GM19452 (cell line): Measurements from ENCODE around the gene CFAP43.
"Not testable (repeated sequence)": the region's sequence is repeated elsewhere in the genome, so short reads cannot be mapped to it uniquely, and the experiment has no call there.

Experiments used
- ATAC-seq: cut with Tn5 transposase; IDR thresholded peaks from one replicate; pipeline ENCODE4 v1.9.1; 2021; ENCODE audit not compliant: unreplicated experiment

CFAP43 gene

GRCh38 chr10:104258209-104258608 is 26.0 kb upstream of the CFAP43 start:
- no peak for ATAC-seq

- no peak for ATAC-seq
Measured at GRCh38 chr10:104257235-104257634, 25.1 kb upstream of the CFAP43 start.

- no peak for ATAC-seq
Measured at GRCh38 chr10:104256335-104256961, 24.3 kb upstream of the CFAP43 start.

GRCh38 chr10:104255311-104255981 is 23.3 kb upstream of the CFAP43 start:
- ATAC-seq, result peak; percentile 35

GRCh38 chr10:104254493-104255310 is 22.5 kb upstream of the CFAP43 start, which contains the start of gene GSTO1:
Gene GSTO1, plus strand, starts transcription at chr10:104254892. Its CDS starts 37 bp downstream, at chr10:104254929.
- peak; percentile 84 for ATAC-seq

- no peak for ATAC-seq
Measured at GRCh38 chr10:104253606-104254410, 21.6 kb upstream of the CFAP43 start.

- no peak for ATAC-seq
Measured at GRCh38 chr10:104253106-104253505, 20.9 kb upstream of the CFAP43 start.

- no peak for ATAC-seq
Measured at GRCh38 chr10:104252368-104252767, 20.2 kb upstream of the CFAP43 start.

- ATAC-seq, result no peak
Measured at GRCh38 chr10:104251443-104251842, 19.3 kb upstream of the CFAP43 start.

GRCh38 chr10:104250371-104250770 is 18.2 kb upstream of the CFAP43 start:
- no peak for ATAC-seq

- ATAC-seq, result not testable (repeated sequence)
Measured at GRCh38 chr10:104248931-104249330, 16.8 kb upstream of the CFAP43 start.

- no peak for ATAC-seq
Measured at GRCh38 chr10:104247513-104248146, 15.5 kb upstream of the CFAP43 start.

GRCh38 chr10:104246976-104247375 is 14.8 kb upstream of the CFAP43 start:
- no peak for ATAC-seq

GRCh38 chr10:104245066-104245632 is 13.0 kb upstream of the CFAP43 start:
- ATAC-seq, result no peak

GRCh38 chr10:104243512-104243911 is 11.3 kb upstream of the CFAP43 start:
- ATAC-seq, result no peak

- ATAC-seq, result not testable (repeated sequence)
Measured at GRCh38 chr10:104243009-104243408, 10.8 kb upstream of the CFAP43 start.

GRCh38 chr10:104242545-104242944 is 10.4 kb upstream of the CFAP43 start:
- no peak for ATAC-seq

GRCh38 chr10:104240078-104240477 is 7.9 kb upstream of the CFAP43 start:
- ATAC-seq, result no peak

GRCh38 chr10:104235801-104236200 is 3.6 kb upstream of the CFAP43 start:
- ATAC-seq, result no peak

- no peak for ATAC-seq
Measured at GRCh38 chr10:104234934-104235333, 2.8 kb upstream of the CFAP43 start.
